ENCODE measurements around the gene NGEF.

Gene NGEF

DNA sequence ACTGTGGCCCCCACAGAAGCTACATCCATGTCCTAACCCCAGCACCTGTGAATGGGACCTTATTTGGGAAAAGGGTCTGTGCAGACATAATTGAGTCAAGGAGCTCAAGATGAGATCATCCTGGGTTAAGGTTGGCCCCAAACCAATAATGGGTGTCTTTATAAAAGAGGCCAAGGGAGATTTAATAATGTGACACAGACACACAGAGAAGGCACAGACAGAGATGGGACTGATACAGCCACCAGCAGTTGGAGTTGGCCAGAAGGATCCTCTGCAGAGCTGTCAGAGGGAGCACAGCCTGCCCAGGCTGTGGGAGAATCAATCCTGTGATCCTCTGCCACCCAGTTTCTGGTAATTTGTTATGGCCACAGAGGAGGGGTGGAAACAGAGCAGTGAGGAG lies 116.9 kb downstream of the NGEF start:
- DNase-seq: no peak

DNA sequence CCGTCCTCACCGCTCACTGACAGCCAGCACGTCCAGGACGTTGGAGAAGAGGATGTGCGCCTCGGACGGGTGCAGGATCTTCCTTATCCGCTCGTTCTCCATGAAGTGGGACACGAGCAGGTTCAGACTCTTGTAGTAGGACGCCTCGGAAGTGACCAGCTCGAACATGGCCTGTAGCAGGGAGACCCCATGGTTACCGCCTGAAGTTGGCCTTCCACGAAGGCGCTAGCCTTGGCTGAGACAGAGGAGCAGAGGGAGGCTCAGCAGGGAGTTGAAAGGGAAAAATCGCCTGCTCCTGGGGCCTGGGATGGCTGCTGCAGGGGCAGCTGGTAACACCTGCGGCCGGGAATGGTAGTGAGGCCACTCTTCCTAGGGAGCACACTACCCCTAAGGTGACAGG lies 118.3 kb downstream of the NGEF start:
- DNase-seq: no peak

DNA sequence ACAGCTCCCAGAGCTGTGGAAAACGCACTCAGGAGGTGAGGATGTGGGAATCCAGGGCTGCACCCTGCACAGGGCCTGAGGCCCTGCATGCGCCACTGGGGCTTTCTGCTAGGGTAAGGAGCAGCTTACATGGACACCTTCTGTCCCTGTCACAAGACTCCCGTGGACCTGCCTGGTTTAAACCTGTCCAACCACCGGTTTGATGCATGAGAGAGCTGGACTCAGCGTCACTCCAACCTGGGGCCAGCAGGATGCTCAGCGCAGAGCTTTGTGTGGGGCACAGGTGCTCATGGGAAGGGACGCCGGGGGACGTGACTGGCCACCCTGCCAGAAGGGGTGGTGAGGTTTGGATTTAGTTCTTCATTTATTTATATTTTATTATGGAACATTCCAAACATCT lies 118.8 kb downstream of the NGEF start:
- no peak for DNase-seq

DNA sequence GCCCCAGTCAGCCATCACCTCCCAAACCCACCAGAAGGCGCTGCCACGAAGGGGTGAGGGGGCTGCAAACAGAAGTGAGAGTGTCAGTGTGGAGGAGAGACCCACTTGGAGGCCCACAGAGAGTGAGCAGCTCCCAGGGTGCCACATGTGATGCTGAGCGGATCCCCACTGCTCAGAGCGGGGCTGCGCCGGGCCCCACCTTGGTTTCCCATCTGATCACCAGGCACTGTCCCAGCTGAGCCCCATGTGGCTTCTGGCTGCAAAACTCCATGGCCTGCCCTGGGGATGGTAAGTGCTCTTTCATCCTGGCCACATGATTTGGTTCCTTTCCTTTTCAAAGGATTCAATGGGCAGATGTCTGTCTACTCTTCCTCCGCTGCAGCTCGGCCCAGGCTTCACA lies 119.2 kb downstream of the NGEF start:
- no peak for DNase-seq

DNA sequence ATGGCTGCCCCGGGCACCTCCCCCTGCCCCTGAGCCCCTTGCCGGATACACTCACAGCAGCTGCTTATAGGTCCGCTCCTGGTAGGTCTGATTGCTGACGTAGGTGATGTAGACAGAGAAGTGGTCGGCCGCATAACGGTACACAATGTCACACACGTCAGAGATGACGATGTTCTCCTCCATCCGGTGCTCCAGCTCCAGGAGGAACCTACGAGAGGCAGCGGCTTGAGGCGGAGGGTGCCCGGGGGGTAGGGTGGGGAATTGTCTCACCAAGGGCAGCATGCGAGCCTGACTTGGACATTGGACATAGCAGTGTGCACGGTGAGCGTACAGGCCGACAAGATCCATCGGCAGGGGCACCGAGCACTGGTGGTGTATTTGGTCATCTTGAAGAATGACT lies 120.2 kb downstream of the NGEF start:
- DNase-seq: no peak

DNA sequence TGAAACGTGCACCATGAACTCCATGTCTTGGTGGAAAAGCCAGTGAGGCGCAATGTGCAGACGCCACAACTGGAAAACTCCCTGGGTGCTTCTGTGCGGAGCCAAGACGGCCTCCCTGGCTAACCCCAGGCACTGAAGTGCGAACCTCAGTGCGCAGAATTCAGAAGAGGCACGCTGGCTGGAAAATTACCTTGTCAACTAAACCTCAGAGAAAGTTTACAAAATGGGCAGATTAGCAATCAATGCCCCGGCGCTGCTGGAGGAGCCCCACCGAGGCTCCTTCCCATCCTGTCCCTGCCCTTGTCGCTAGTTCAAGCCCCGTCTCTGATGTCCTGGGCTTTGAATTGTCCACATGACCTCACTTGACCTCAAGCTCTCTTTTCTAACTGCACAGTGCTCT lies 120.8 kb downstream of the NGEF start:
- DNase-seq: no peak

DNA sequence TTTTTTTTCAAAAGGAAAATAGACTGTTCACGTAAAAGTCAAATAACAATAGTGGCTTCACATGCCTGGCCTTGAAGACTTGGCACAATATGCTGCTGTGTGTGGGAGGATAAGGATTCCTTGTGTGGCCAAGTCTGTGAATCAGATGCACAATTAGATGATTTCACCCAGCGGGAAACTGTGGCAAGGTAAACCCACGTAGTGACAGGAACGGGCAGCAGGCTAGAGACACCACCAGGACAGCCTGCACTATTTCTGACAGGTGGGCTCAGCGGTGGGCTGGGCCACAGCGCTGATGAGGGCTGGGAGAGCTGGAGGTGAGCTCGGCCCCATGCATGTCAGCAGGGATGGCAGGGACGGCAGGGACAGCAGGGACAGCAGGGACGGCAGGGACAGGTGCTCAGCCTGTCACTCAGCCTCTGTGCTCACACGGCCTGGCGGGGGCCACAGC lies 121.4 kb downstream of the NGEF start:
- no peak for DNase-seq

DNA sequence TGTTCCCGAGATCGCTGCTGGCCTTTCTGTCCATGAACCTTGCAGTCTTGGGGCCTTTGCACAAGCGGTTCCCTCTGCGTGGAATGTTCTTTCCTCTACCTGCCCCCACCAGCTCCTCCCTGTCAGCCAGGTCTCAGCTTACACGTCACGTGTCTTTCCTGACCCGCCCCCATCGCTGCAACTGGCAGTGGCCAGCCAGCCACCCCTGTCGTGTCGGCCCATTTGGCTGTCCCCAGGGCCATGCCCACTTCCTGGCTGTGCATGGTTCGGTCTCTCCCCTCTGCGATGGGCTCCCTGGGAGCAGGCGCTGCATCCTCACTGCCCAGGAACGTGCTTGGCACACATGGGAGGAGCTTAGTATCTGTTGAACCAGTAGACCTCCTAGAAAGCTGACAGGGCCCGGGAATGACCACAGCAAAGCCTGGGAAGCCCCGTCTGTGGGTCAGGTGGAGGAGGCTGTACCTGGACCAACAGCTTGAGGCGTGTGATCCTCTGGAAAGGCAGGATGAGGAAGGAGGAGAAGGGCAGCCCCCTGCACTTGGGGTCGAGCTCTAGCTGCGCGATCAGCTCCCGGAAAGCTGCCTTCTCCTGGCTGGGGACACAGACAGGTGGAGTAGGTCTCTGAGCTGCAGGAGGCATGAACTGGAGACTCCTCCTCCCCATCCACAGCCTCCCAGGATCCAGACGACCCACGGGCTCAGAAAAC lies 122.0 kb downstream of the NGEF start:
- no peak for DNase-seq

DNA sequence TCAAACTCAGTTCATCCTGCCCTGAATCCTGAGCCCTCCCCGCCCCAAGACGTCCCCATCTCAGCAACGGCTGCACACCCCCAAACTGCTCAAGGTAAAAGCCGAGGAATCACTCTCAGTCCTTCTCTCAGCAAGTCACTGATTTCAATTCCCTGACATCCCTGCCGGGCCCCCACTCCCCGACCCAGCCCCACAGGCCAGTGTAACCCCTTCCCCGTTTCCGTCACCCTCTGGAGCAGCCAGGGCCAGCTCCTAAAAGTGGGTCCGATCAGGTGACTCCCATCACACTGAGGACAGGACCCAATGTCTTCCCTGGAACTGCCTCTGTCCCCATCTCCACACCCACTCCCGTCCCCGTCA lies 122.5 kb downstream of the NGEF start:
- no peak for DNase-seq

DNA sequence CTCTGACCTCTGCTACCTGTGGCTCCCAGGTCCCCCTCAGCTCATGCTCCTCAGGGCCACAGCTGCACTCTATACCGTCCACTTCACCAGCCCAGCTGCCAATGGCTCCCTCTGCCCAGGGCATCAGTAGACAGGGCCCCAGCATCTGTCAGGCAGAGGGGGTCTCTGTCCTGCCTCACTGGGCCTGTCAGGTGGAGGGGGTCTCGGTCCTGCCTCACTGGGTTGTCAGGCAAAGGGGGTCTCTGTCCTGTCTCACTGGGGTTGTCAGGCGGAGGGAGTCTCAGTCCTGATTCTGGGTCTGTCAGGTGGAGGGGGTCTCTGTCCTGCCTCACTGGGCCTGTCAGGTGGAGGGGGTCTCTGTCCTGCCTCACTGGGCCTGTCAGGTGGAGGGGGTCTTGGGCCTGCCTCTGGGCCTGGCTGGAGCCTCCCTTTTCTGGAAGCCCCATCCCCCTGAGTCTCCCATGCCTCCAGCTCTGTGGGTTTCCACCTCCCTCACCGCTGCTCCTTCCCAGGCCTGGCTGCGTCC lies 123.1 kb downstream of the NGEF start:
- DNase-seq: no peak

DNA sequence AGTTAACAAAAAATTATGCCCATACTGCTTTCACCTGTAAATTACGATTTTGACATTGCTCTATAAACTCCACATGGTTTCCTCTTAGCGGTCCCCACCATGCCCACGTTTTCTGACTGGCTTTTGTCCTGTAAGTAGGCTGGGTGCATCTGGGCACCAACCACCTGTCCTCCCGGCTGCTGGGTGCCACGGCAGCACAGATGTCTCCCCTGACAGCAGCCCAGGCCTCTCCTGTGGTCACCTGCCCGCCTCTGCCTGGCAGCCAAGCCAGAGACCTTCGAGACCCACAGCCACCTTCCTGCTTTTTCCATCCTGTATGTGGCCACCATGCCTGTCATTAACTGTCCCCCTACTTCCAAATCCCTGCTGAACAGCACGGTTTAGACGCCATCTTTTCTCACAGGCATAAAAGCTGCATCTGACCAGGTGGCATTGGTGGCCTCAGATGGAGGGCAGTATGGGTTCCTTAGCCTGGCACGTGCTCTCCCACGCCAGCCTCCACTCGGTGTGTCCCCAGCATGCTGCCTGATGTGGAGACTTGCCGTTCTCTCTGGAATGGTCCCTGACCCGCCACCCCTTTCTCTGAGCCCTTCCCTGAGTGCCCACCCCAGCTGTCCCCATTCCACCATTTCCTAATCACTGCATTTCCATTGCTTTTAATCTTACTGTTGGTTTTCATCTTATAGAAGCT lies 124.1 kb downstream of the NGEF start:
- no peak for DNase-seq

DNA sequence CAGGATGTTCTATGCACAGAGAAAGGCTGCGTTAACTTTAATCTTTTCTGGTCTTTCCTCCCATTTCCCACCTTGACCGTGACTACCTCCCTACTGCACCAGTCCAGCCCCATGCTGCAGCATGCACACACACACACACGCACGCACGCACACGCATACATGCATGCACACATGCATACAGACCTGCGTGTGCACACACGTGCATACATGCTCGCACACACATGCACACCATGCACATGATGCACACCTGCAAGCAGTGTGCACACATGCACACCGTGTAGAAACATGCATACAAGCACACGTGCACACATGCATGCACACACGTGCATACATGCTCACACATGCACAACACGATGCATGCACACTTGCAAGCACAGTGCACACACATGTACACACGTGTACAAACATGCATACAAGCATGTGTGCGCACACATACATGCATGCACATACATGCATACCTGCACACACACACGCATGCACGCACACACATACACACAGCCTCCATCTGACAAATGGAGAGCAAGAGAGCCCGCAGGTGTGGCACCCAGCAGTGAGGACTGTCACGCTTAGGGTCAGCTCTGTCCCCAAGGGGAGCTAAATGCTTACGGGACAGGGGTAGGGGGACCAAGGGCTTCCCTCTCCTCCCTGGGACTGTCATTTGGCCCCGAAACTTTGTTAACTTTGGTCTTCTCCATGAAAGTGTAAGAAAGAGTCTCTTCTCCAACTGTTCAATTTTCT lies 124.8 kb downstream of the NGEF start:
- DNase-seq: no peak

DNA sequence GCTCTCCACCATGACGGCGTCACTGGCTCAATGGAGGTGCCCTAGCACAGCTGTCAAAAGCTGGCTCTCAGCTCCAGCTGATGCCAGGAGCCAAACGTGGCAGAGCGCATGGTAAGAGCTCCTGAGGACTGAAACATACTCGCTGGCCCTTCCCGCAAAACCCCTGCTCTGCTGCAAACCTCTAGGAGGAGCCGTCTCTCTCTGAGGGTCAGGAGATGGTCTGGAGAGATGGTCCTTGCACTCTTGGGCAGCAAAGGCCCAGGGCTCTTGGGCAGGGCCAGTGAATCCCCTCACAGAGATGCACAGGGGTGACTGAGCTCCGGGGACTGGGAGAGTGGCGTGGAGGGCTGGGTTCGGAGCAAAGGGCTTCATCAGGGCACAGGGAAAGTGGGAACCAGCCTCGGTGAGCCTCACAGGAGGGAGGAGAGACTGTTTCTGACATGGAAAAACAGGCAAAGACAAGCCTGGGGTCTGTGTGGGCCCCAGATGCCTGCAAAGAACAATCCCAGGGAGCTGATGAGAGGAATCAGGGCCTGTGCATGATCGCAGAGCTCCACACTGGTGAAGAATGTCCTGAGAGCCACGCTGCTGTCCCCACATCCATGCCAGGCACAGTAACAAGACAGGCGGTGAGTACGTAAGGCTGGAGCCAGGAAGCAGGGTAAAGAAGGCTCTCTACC lies 125.7 kb downstream of the NGEF start:
- DNase-seq: peak in 1 of 2 donors; percentile 5

DNA sequence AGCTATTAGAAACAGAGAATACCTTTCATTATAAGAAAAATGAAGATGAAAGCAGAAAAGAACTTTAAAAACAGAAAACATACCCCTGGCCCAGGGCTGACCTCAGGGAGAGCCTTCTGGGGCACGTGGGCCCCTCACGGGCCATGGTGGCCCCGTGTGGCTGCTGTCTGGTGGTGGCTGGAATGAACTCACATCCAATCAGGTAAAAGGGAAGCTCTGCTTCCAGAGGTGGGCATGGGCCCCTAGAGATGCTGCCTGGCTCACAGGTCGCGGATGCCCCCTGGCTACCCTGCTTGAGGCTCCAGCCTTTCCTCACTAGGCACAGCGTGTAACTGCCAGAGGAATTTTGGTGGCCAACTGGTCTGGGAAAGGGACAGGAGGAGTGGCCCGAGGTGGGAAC lies 126.4 kb downstream of the NGEF start:
- DNase-seq: no peak

DNA sequence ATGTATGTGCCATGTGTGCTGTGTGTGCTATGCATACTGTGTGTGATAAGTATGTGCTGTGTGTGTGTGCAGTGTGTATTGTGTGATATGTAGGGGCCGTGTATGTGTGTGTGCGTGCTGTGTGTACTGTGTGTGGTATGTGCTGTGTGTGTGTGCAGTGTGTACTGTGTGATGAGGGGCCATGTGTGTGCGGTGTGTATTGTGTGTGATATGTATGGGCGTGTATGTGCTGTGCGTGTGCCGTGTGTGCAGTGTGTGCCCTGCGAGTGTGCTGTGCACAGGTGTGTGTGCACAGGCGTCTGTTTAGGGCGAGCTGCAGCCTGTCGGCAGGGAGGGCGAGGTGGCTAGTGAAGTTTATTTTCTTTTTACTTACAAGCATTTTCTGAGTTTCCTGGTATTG lies 126.9 kb downstream of the NGEF start:
- no peak for DNase-seq

DNA sequence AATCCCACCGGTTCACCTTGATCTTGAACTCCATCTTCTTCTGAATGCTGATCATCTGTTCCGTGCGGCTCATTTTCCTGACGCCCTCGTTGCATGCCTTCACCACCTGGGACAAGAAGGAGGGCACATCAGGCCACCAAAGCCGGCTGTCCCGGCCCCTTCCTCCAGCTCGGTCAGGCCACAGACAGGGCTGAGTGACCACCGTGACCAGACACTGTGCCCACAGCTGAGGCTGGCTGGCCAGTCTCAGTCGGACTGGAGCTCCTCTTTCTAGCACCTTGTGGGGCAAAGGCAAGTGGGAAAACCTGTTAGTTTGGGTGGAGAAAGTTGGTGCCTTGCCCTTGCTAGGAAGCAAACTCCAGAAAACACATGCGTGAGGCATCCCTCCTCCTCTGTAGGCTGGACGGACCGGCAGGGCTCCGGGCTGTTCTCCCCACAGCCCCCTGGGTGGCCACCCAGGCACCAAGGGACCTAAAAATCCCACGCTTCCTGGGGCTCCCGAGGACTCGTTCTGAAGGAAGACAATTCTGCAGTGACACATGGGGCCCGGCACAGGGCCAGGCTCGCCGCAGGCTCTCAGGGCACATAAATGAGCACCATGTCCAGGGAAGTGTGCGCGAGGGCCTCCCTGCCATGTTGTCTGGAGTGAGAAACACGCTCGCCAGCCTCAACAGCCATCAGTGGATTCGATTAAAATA lies 127.6 kb downstream of the NGEF start:
- DNase-seq: no peak

DNA sequence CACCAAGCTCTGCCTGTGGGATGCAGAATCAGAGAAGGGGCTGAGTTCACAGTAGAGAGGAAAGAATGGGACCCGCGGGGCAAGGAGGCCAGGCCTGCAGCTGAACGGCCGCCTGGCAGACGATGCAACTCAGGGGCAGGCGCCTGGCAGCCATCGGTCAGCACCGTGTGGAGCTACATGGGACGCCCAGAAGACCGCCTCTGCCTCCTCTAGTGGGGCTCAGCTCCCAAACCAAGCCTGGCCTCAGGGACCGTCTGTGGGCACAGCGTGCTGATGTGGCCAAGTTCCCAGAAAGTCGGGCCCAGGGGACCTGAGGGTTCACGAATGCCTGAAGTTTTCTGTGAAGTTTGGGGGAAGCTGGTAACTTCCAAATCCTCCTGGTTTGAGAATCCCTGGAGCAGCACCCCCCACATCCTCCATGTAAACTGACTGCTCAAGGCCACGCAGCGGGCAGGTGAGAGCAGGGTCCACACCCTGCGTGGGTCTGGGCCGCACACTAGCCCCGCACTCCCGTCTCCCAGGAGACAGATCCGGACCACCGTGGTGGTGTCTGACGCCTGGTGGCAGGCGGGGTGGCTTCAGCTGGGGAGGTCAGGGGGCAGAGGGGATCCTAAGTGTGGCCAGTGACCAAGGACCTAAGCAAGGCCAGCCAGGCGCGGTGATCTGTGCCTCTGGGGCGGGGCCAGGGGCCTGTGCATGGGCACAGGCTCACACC lies 128.3 kb downstream of the NGEF start:
- DNase-seq: no peak

DNA sequence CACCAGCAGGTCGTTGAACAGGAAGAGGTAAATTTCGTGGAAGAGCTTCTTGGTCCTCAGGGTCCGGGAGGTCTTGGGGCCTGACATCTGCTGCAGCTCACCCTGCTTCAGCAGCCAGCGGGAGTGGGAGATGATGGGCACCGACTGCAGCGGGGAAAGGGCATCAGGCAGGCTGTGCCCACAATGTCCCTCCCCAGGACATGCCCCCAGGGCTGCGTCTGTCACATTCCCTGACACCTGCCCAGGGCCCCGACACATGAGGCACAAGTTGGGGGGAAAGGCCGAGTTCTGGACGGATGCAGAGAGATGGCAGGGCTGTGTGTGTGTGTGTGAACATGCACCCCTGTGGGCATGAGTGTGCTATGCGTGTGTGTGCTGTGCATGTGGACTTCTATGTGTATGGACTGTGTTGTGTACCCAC lies 129.0 kb downstream of the NGEF start:
- no peak for DNase-seq

DNA sequence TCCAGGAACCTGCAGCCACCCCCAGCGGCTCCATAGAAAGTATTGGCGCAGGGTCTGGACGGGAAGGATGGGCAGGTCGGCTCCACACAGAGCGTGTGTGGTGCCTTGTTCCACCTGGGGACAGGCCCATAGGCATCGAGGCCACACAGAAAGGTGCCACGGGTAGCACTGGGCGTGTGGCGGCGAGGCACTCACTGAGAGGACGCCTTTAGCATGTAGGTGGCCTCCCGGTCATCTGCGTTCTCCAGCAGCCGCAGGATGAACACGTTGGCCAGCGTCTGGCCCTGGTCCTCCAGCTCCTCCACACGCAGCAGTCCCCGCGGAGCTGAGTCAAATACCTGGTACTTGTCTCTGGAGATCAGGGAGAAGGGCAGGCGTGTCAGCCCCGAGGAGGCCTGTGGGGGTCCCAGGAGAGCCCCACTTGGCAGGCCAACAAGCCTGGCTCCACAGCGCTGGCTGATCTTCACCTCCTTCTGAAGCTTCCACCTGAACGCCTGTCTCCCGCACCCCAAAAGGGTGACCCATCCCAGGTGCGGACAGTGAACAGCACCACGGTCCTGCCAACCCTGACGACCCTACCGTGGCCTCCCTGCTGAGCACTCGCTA lies 129.8 kb downstream of the NGEF start:
- no peak for DNase-seq

DNA sequence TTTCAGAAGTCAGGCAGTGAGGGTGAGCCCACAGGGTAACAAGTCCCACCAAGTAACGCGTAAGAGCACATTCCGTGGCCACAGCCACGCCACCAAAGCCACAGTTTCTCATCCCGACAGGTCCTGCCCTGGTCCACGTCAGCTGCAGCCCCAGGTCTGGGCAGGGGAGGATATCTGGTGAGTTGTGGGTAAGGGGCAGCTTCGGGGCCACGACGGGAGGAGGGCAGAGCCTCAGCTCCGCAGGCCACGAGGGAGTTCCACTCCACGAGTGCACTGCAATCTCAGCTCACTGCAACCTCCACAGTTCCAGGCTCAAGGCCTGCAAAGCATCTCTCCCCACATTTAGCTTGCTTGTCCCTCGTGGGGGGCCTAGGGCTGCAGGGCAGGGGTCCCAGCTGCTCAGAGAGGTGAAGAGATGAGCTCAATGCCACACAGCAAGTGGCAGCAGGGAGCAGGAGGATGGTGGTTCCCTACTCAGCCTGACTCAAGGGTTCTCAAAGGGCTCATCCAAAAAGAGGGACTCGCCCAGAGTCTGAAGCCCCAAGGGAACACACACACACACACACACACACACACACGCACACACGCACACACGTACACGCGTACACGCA lies 130.4 kb downstream of the NGEF start:
- no peak for DNase-seq

DNA sequence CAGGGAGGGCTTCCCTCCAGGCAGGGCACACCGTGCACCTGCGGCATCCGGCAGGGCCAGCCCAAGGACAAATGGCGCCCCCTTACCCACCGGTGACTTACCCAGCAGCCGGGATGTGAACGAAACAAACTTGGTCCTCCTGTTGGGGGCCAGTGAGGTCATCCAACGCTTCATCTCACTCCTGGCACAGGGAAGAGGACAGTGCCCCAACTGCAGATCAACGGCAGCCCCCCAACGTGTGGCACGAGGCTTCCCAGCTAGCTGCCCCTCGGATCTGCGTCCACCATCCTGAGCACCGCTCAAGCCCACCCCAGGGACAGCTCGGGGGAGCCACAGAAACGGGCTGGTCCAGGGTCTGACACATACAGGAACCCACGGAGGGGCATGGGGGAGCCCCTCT lies 131.0 kb downstream of the NGEF start:
- DNase-seq: no peak
